Measurements from ENCODE around the gene ADPRHL1. TPM values are rescaled to one million over a fixed set of nuclear protein-coding genes. Genes with fewer than 3 reads are reported as not detected.

Gene ADPRHL1
- total RNA-seq, 2 donors from 2014 or later, result 1.8 to 1.9 TPM

Other genes starting within 250 kb of the ADPRHL1 start
- 10 to 100 TPM; 29.4 to 68.3 TPM for gene PCID2, start 244.8 kb downstream of the ADPRHL1 start, total RNA-seq
- 10 to 100 TPM; 51.4 to 86.2 TPM for gene CUL4A, start 243.9 kb downstream of the ADPRHL1 start, total RNA-seq
- 100 to 1,000 TPM; 104 to 108 TPM for gene LAMP1, start 156.2 kb downstream of the ADPRHL1 start, total RNA-seq
- not detected for gene GRTP1, start 89.4 kb downstream of the ADPRHL1 start, total RNA-seq
- gene DCUN1D2, start 37.2 kb upstream of the ADPRHL1 start, total RNA-seq, result 10 to 100 TPM; 22.9 to 40.7 TPM
- 100 to 1,000 TPM in 1 of 2 donors, 10 to 100 TPM in 1; 97.5 to 226 TPM for gene TFDP1, start 131.3 kb upstream of the ADPRHL1 start, total RNA-seq
- not detected for gene ATP4B, start 204.7 kb upstream of the ADPRHL1 start, total RNA-seq
- gene GRK1, start 213.7 kb upstream of the ADPRHL1 start, total RNA-seq, result under 1 TPM in 1 of 2 donors, not detected in 1; 0.14 TPM

Data from natural killer cell treated with Interleukin-12 subunit alpha and Interleukin-12 subunit beta and Interleukin-15 and Interleukin-18, amount 100 ng/mL, for 72 hours (primary cell).